Measurements from ENCODE around the gene GDPD4.

Gene GDPD4

GRCh38 chr11:77325159-77325558, 23.7 kb upstream of the GDPD4 start:
- no peak for DNase-seq (ENCODE audit: low read depth)
- H3K4me3 ChIP-seq (ENCODE audit: low read depth, low read length): no peak overlapping the region
- TF ChIP-seq POLR2A (IDR thresholded peaks at IDR 0.05; ENCODE audit: extremely low read depth, insufficient read length): no peak

DNA sequence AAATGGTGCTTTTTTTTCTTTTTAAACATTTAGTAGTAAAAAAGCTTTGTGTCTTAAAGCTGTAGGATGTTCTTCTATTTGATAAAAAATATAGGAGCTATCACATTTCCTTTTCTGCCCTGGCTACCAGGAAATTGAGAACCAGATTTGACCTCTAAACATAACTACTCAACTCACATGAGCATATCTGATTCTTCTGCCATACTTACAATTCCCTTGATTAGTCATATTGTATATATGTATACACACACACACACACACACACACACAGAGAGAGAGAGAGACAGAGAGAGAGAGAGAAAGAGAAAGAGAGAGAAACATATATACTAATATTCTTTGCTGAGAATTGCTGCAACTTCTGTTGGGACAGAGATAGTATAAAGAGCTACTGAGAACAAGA, 23.0 kb upstream of the GDPD4 start:
- TF ChIP-seq MYC (IDR thresholded peaks at IDR 0.05; ENCODE audit: low read depth, low read length) (no peak), CTCF (IDR thresholded peaks at IDR 0.05; ENCODE audit: low read depth, low read length) (no peak), POLR2A (IDR thresholded peaks at IDR 0.05; ENCODE audit: extremely low read depth, insufficient read length) (no peak)
- TF ChIP-seq, protein P1, sequence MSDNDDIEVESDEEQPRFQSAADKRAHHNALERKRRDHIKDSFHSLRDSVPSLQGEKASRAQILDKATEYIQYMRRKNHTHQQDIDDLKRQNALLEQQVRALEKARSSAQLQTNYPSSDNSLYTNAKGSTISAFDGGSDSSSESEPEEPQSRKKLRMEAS (IDR thresholded peaks at IDR 0.05; ENCODE audit: low read depth, low read length): no peak
- no peak overlapping the region for H3K4me3 ChIP-seq (ENCODE audit: low read depth, low read length)

DNA sequence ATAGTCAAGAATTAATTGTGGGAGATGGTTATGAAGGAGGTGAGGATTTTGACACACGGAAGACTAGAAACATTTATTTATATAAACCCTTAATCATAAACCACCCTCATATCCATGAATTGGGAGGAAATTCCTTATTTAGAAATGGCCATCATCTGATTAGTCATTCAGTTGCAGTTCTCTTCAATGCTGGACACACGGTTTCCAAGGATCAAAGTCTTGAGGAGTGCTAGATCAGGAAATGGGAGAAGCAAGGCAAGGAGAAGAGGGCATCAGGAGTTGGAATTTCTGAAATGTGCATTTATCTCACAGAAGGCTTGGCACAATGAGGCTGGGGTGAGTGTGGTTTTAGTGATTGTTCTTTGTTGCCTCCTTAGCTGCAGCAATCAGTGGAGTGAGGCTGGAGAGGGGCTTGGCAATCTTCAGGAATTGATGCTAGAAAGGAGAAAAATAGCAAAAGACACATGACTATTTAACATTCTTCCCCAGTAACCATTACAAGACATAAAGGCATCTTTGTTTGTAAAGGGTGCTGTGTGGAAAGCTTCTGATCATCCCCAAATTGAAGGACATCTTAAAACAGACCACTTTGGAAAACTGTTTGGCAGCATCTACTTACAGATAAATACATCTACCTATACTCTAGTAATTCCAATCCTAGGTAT, 21.6 kb upstream of the GDPD4 start:
- DNase-seq (ENCODE audit: low read depth): no peak
- TF ChIP-seq, protein P1 (IDR thresholded peaks at IDR 0.05; ENCODE audit: low read depth, low read length): no peak
- TF ChIP-seq MYC (IDR thresholded peaks at IDR 0.05; ENCODE audit: low read depth, low read length) (no peak), POLR2A (IDR thresholded peaks at IDR 0.05; ENCODE audit: extremely low read depth, insufficient read length) (no peak), CTCF (IDR thresholded peaks at IDR 0.05; ENCODE audit: low read depth, low read length) (no peak)
- H3K4me3 ChIP-seq (ENCODE audit: low read depth, low read length): no peak overlapping the region

More for the DNA sequence above, 23.0 kb upstream of the GDPD4 start:
- DNase-seq (ENCODE audit: low read depth): no peak

DNA sequence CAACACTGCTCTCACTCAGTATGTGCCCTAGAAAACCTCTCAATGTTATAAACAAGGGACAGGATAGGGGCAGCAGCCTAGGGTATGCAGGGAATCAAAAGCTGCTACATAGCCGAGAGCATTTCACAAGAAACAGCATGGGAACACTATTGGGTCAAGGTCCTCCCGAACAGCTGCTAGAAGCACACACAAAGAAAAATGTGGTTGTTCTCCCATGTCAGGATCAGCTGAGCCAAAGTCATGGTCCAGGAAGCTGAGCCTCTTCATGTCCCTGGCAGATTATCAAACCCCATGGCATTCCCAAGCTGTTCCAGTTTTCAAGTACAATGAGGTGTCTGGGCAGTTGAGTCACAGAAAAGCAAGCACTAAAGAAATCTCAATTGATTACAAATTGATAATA, 21.0 kb upstream of the GDPD4 start:
- no peak for DNase-seq (ENCODE audit: low read depth)
- no peak overlapping the region for H3K4me3 ChIP-seq (ENCODE audit: low read depth, low read length)
- no peak for TF ChIP-seq CTCF (IDR thresholded peaks at IDR 0.05; ENCODE audit: low read depth, low read length)
- no peak for TF ChIP-seq MYC (IDR thresholded peaks at IDR 0.05; ENCODE audit: low read depth, low read length)
- TF ChIP-seq POLR2A (IDR thresholded peaks at IDR 0.05; ENCODE audit: extremely low read depth, insufficient read length): no peak
- TF ChIP-seq, protein P1 (IDR thresholded peaks at IDR 0.05; ENCODE audit: low read depth, low read length): no peak

DNA sequence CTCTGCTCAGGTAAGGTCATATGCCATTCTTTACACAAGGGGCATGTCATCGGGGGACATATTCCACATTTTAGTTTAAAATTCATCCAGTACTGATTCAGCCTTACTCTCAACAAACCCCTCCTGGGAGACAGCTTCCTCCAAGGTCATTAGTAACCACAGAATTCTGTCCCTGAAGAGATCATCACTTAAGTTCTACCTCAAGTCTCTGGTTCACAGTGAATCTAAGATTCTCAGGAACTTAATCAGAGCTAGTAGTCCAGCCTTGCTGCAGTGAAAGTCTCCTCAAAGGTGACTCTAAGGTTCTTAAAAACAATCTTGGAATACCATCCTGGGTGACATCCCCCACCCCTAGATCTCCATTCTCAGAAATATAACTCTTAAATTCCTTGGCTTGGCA, 18.9 kb upstream of the GDPD4 start:
- TF ChIP-seq MYC (IDR thresholded peaks at IDR 0.05; ENCODE audit: low read depth, low read length) (no peak), POLR2A (IDR thresholded peaks at IDR 0.05; ENCODE audit: extremely low read depth, insufficient read length) (no peak), CTCF (IDR thresholded peaks at IDR 0.05; ENCODE audit: low read depth, low read length) (no peak)
- TF ChIP-seq, protein P1 (IDR thresholded peaks at IDR 0.05; ENCODE audit: low read depth, low read length): no peak
- no peak for DNase-seq (ENCODE audit: low read depth)
- no peak overlapping the region for H3K4me3 ChIP-seq (ENCODE audit: low read depth, low read length)

- TF ChIP-seq, protein P1 (IDR thresholded peaks at IDR 0.05; ENCODE audit: low read depth, low read length): no peak
- TF ChIP-seq MYC (IDR thresholded peaks at IDR 0.05; ENCODE audit: low read depth, low read length) (no peak), CTCF (IDR thresholded peaks at IDR 0.05; ENCODE audit: low read depth, low read length) (no peak), POLR2A (IDR thresholded peaks at IDR 0.05; ENCODE audit: extremely low read depth, insufficient read length) (no peak)
- H3K4me3 ChIP-seq (ENCODE audit: low read depth, low read length): no peak overlapping the region
- no peak for DNase-seq (ENCODE audit: low read depth)
Measured at GRCh38 chr11:77318600-77318999, 17.1 kb upstream of the GDPD4 start.

Data from NB4 (cell line).